Vagina (tissue), 2 donors: Measurements from ENCODE around the gene LTC4S. TPM values are rescaled to one million over a fixed set of nuclear protein-coding genes. Genes with fewer than 3 reads are reported as not detected.
A peak's percentile ranks its signal among the peaks of the same experiment; 100 is the strongest.

Source experiments
- DNase-seq, 2 donors: peaks; one replicate each; pipeline ENCODE4 v3.0.0-alpha.2; 2017; ENCODE audit errors: extremely low spot score in 2 of 2
- H3K27ac ChIP-seq: fragments of 200-600 bp; sonication (generic); one replicate; pipeline ENCODE4 v1.5.1; 2019
- H3K27me3 ChIP-seq: fragments of 200-600 bp; sonication (generic); one replicate; pipeline ENCODE4 v1.5.1; 2019
- H3K36me3 ChIP-seq, 2 donors: fragments of 200-600 bp; sonication (generic); one replicate each; pipeline ENCODE4 v1.5.1; 2017 to 2019
- H3K4me1 ChIP-seq: fragments of 200-600 bp; sonication (generic); one replicate; pipeline ENCODE4 v1.5.1; 2019
- H3K4me3 ChIP-seq, 2 donors: fragments of 200-600 bp; sonication (generic); 1 replicate in 1 of 2; 2 replicates in 1 of 2; pipeline ENCODE4 v1.5.1; 2016 to 2019
- H3K9me3 ChIP-seq: fragments of 200-600 bp; sonication (generic); one replicate; pipeline ENCODE4 v1.5.1; 2019
- POLR2A ChIP-seq, 2 donors: fragments of 450-650 bp; IDR thresholded peaks; one replicate each; pipeline ENCODE4 v1.6.1; 2017; ENCODE audit warnings: antibody characterized with exemption in 2 of 2, mild to moderate bottlenecking in 2 of 2, moderate library complexity in 2 of 2
- POLR2AphosphoS5 ChIP-seq, 2 donors: sonication (generic); formaldehyde crosslinking; IDR thresholded peaks; one replicate each; pipeline ENCODE4 v1.9.0; 2017; ENCODE audit warnings: antibody characterized with exemption in 2 of 2, mild to moderate bottlenecking in 2 of 2, low read depth in 1 of 2; ENCODE audit not compliant: insufficient read depth in 1 of 2
- intact Hi-C: fragments of 100-400 bp; cut with DNase I; formaldehyde crosslinking; loops from one replicate; pipeline ENCODE4 v1.15.1; 2023
- total RNA-seq: library from RNA; depleted of rRNA; stranded (reverse); fragments of >200 nt; gene quantifications from one replicate; pipeline ENCODE4 v1.2.3, GENCODE V29; 2016
- TF ChIP-seq, protein P1 (sequence below), 3 experiments: fragments of 450-650 bp in 2 of 3; fragments of 200-600 bp in 1 of 3; sonication (generic) in 1 of 3; IDR thresholded peaks; one replicate each; pipeline ENCODE4 v1.5.1; 2017 to 2019; ENCODE audit warnings: antibody characterized with exemption in 3 of 3, mild to moderate bottlenecking in 2 of 3, moderate library complexity in 2 of 3

LTC4S gene
- total RNA-seq, 1 donor from 2014 or later: 10.6 TPM

- Histone ChIP-seq H3K36me3 (peaks cover 0 to 21% of the 10 kb centered on the region in 2 donors), H3K9me3 (no peaks in the 10 kb centered on the region), H3K4me3 (peak overlapping the region; percentile 24 to 55), H3K27me3 (no peaks in the 10 kb centered on the region), H3K4me1 (peaks cover 45% of the 10 kb centered on the region), H3K27ac (peak overlapping the region; percentile 94)
- no peak for DNase-seq
- TF ChIP-seq, protein P1, sequence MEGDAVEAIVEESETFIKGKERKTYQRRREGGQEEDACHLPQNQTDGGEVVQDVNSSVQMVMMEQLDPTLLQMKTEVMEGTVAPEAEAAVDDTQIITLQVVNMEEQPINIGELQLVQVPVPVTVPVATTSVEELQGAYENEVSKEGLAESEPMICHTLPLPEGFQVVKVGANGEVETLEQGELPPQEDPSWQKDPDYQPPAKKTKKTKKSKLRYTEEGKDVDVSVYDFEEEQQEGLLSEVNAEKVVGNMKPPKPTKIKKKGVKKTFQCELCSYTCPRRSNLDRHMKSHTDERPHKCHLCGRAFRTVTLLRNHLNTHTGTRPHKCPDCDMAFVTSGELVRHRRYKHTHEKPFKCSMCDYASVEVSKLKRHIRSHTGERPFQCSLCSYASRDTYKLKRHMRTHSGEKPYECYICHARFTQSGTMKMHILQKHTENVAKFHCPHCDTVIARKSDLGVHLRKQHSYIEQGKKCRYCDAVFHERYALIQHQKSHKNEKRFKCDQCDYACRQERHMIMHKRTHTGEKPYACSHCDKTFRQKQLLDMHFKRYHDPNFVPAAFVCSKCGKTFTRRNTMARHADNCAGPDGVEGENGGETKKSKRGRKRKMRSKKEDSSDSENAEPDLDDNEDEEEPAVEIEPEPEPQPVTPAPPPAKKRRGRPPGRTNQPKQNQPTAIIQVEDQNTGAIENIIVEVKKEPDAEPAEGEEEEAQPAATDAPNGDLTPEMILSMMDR (IDR thresholded peaks at IDR 0.05): no peak
- TF ChIP-seq POLR2AphosphoS5 (IDR thresholded peaks at IDR 0.05; ENCODE audit: insufficient read depth in 1 of 2, low read depth in 1 of 2): no peak
- no peak for TF ChIP-seq POLR2A (IDR thresholded peaks at IDR 0.05)
- intact Hi-C loops: loop anchor here (10.0 kb wide), 1 partner anchor 109 kb away; the partner anchor contains the start of gene CBY3
Measured at GRCh38 chr5:179794171-179794570, 385 bp downstream of the LTC4S start.

DNA sequence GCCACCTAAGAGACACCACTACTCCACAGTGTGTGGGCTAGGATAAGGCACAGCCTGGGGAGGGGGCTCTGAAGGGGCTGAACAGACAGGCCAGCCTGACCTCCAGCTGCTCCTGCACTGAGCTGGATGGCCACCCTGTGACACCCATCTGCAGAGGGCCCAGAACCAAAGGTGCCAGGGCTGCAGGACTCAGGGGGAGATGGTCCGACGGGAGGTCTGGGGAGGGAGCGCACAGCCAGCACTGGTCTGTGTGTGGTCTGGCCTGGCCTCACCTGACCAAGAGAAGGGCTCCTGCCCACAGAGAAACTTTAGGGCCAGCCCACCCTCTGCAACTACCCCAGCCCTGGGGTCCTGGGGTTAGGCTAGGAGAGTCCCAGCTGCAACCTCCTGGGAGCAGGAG lies 789 bp downstream of the LTC4S start:
- no peaks in the 10 kb centered on the region for H3K9me3 ChIP-seq
- peaks cover 0 to 25% of the 10 kb centered on the region in 2 donors for H3K36me3 ChIP-seq
- H3K27me3 ChIP-seq: no peaks in the 10 kb centered on the region
- TF ChIP-seq, protein P1 (IDR thresholded peaks at IDR 0.05): no peak
- TF ChIP-seq POLR2AphosphoS5 (IDR thresholded peaks at IDR 0.05; ENCODE audit: insufficient read depth in 1 of 2, low read depth in 1 of 2) (no peak), POLR2A (IDR thresholded peaks at IDR 0.05) (no peak)
- intact Hi-C loops: loop anchor here (10.0 kb wide), 1 partner anchor 110 kb away; the partner anchor contains the start of gene CBY3
- DNase-seq: no peak
- peaks cover 45% of the 10 kb centered on the region for H3K4me1 ChIP-seq
- peak overlapping the region; percentile 94 for H3K27ac ChIP-seq
- peak overlapping the region in 1 of 2 donors; percentile 55 for H3K4me3 ChIP-seq

DNA sequence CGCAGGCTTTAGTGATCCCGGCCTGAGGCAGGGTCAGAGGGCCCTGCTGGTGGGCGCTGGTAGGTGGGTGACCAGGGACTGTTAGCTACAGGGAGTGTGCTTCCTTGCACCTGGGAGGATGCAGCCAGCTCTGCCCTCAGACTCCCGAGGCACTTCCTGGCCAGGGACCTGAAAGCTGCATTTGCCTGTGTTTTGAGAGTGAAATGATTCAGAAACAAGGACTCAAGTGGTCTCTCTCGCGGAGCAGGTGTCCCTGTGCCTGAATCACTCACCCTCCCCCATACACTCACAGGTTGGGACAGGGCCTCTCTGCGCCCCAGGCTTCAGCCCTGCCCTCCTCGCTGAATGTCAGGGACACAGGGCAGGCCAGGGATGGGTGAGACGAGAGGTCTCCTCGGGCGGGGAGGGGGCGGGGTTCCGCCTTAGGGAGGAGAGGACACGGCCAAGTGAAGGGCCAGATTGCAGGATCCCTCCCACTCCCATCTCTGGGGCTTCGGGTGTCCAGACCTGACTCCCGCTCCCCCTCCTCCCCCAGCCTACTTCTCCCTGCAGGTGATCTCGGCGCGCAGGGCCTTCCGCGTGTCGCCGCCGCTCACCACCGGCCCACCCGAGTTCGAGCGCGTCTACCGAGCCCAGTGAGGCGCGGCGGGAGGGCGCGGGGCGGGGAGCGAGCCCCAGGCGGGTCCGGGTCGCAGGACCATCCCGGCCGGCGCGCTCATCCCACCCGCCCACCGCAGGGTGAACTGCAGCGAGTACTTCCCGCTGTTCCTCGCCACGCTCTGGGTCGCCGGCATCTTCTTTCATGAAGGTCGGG lies 1.5 kb downstream of the LTC4S start:
- no peak for DNase-seq
- peaks cover 45% of the 10 kb centered on the region for H3K4me1 ChIP-seq
- peak overlapping the region; percentile 94 for H3K27ac ChIP-seq
- peaks cover 0 to 32% of the 10 kb centered on the region in 2 donors for H3K36me3 ChIP-seq
- intact Hi-C loops: loop anchor here (5.0 to 10.0 kb wide), 2 partner anchors 33 to 110 kb away; partner anchors contain the start of gene CBY3
- H3K27me3 ChIP-seq: no peaks in the 10 kb centered on the region
- H3K4me3 ChIP-seq: peak overlapping the region; percentile 55 to 60
- TF ChIP-seq POLR2A (IDR thresholded peaks at IDR 0.05) (no peak), POLR2AphosphoS5 (IDR thresholded peaks at IDR 0.05; ENCODE audit: insufficient read depth in 1 of 2, low read depth in 1 of 2) (no peak)
- TF ChIP-seq, protein P1 (IDR thresholded peaks at IDR 0.05): no peak
- no peaks in the 10 kb centered on the region for H3K9me3 ChIP-seq

DNA sequence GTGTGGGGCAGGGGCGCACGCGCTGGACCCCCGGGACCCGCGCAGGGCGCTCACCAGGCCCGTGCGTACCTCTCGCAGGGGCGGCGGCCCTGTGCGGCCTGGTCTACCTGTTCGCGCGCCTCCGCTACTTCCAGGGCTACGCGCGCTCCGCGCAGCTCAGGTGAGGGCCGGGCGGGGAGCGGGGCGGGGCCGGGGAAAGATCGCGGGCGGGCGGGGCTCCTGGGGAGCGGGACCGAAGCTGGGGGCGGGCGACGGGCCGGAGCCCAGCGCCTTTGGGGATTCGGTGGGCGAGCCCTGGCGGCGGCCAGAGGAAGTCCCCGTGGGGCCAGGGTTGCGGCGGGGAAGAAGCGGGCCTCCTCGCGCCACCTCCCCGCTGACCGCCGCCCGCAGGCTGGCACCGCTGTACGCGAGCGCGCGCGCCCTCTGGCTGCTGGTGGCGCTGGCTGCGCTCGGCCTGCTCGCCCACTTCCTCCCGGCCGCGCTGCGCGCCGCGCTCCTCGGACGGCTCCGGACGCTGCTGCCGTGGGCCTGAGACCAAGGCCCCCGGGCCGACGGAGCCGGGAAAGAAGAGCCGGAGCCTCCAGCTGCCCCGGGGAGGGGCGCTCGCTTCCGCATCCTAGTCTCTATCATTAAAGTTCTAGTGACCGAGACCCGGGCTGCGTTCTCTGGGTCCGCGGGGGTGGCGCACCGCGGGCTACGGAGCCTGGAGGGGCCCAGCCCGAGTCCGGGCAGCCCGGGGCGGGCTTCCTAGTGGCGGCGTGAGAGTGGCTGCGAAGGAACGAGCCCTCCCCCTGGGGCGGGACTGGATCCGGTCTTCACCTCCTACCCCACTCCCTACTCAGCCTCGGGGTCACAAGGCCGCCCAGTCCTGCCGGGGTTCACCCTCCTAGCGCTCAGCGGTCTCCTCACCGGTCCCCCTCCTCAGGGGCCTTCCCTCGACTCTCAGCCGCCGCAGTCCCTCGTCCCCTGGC lies 2.4 kb downstream of the LTC4S start:
- Histone ChIP-seq H3K36me3 (peaks cover 0 to 41% of the 10 kb centered on the region in 2 donors), H3K9me3 (no peaks in the 10 kb centered on the region), H3K27me3 (no peaks in the 10 kb centered on the region), H3K4me3 (peak overlapping the region; percentile 55 to 60), H3K27ac (peak overlapping the region; percentile 94), H3K4me1 (peaks cover 45% of the 10 kb centered on the region)
- TF ChIP-seq POLR2A (IDR thresholded peaks at IDR 0.05) (no peak), POLR2AphosphoS5 (IDR thresholded peaks at IDR 0.05; ENCODE audit: insufficient read depth in 1 of 2, low read depth in 1 of 2) (peak in 1 of 2 donors; percentile 84)
- TF ChIP-seq, protein P1 (IDR thresholded peaks at IDR 0.05): peak; percentile 54 to 93 (median 54)
- intact Hi-C loops: loop anchor here (5.0 to 10.0 kb wide), 2 partner anchors 34 to 111 kb away; partner anchors contain the start of gene CBY3
- DNase-seq: peak in 1 of 2 donors; percentile 93
